HG03460 (cell line): ENCODE data around the gene CASZ1.

Experiments
- ATAC-seq: cut with Tn5 transposase; IDR thresholded peaks from one replicate; pipeline ENCODE4 v1.9.1; 2021; ENCODE audit not compliant: unreplicated experiment

The CASZ1 gene

GRCh38 chr1:10640843-10641553, 155.4 kb downstream of the CASZ1 start:
- no peak for ATAC-seq

DNA sequence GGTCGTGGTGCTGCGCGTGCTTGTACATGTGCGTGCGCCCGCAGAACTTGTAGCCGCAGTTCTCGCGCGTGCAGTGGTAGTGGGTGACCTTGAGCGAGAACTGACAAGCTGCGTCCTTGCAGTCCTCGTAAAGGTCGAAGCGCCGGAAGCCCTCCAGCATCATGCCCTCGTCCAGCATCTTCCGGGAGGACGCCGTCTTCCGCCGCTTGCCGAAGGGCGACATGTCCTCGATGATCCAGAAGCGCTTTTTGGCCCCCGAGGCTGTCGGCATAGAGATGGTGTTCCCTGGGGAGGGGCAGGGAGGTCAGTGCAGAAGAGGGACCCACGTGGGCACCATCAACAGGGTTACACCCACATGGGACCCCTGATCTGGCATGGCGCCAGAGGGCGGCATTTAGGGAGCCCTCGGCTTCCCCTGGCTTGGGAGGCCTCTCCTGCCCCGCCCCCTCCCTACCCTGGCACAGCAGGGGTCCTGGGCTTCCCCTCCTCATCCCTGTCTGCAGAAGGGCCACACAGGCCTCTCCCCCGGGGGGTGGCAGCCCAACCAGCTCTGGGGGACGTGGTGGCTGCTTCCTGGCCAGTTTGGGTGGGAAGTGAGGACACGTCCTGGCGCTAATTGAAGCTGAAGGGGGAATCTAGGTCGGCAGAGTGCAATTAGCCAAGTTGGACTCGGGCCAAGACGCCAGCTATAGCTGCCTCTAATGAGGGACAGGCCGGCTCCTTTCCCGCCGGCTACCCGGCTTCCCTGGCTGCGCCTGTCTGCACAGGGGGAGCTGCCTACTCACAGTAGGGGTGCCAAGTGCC, 156.5 kb downstream of the CASZ1 start:
- no peak for ATAC-seq

DNA sequence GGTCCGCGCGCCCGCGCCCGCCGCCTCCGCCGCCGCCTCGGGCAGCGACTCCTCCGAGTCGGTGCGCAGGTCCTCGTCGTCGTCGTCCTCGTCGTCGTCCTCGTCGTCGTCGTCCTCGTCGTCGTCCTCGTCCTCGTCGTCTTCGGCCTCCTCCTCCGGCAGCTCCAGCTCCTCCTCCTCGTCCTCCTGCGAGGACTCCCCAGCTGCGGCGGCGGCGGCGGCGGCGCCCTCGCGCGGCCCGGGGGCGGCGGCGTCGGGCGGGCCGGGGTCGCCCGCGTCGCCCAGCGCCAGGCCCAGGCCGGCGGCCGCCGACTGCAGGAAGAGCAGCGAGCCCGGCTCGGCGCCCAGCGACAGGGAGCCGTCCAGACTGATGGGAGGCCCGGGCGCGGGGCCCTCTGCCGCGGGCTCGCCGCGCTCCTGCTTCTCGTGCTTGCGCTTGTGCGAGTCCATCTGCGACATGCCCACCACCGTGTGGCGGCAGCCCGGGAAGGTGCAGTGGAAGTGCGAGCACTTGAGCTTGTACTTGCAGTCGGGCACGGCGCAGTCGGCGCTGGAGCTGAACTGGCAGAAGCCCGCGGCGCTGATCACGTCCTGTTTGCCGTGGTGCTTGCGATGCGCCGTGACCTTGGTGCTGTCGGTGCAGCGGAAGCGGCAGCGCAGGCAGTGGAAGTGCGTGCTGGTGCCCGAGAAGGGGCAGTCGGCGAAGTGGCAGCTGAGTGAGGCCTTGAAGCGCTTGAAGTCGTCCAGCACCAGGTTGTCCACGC, 157.3 kb downstream of the CASZ1 start:
- ATAC-seq: no peak

GRCh38 chr1:10638559-10639005, 157.9 kb downstream of the CASZ1 start:
- ATAC-seq: no peak

GRCh38 chr1:10637834-10638558, 158.4 kb downstream of the CASZ1 start:
- no peak for ATAC-seq

- no peak for ATAC-seq
Measured at GRCh38 chr1:10637400-10637799, 159.0 kb downstream of the CASZ1 start.

DNA sequence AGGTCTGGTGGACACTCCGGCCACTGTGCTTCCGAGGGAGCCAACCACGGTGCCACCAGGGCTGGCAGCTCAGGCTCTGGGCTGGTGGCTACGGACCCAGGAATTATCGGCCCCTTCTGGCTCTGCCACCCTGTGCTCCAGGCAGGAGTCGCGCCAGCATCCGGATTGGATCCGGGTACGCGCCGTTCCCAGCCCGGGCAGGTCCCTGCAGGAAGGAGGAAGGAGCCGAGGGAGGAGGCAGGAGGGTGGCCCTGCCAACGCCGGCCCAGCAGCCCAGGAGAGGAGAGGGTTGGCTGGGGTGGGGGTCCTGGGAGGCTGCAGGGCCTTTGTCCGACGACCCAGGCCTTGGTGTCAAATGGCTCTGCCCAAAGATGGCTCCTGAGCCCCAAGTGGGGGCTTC, 160.5 kb downstream of the CASZ1 start:
- ATAC-seq: no peak

DNA sequence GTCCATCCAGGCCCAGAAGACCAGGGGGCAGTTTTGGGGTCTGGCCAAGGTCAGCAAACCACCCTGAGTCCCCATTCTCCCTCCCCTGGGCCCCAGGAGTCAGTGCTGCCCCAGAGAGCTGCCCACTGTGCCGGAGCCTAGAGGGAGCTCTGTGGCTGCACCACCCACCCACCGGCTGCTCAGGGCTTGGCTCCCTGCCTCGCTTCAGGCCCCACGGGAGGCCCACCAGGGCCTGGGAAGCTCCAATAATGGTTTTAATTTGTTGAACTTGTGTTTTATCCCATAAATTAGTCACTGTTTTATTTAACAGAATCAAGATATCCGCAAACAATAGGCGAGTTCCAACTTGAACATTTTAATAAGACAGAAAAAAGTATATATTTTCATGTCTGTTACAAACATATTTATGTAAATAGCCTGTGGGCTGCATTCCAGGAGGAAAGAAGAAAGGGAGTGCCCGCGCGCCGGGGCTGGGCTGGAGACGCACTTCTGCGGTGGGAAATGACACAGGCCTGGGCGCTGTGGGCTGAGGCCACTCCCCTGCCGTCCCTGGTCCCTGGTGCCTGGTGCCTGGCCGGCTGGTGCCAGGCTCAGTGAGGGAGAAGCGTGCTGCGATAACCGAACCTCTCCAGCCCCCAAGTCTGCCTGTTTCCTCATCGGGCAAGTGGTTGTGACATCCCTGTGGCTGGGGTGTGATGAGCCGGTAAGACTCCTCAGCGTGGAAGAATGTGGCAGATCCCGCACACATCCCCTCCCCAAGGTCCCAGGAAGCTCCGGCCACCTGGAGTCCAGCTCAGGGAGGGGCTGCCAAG, 161.2 kb downstream of the CASZ1 start:
- ATAC-seq: no peak

DNA sequence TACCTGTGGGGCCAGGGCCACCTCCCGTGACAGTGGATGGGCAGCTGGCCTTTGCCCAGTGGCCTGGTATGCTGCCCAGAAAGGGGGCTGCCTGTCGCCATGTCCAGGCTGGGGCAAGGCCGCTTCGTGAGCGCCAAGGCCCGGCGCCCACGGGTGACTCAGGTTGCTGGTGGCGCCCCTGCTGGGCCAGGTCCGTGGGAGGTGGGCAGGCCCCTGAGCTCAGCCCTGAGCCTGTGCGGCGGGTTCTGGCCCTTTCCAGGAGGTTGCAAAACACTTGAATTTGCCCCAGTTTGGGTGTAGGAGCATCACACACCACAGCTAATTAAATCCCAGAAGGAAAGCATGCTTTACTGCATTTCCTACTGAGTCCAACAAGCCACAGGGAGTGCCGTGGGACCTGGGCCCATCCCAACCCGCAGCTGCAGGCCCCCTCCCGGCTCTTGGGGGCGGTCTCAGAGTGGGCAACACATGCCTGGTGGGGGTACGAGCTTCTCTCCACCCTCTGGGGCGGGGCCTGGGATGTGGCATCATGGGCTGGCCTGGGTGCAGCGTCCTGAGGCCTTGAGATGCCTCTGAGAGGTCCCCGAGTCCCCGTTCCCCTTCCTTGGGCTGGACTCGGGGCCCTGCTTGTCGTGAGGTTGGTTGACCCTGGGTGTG, 161.9 kb downstream of the CASZ1 start:
- ATAC-seq: no peak

DNA sequence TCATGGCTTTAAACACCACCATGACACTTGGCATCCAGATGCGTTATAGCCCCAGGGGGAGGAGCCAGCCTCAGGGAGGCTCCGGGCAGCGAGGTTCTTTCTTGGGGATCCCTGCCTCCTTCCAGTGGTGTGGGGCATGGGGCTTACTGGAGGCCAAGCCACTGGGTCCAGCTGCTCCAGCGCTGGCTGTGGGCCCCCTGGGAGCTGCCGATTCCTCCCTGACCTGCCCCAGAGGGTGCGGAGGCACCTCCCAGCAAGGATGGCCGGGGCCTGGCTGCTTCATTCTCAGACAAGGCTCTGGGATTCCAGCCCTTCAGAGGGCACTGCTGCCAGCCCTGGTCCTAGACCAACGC, 162.4 kb downstream of the CASZ1 start:
- ATAC-seq: no peak

DNA sequence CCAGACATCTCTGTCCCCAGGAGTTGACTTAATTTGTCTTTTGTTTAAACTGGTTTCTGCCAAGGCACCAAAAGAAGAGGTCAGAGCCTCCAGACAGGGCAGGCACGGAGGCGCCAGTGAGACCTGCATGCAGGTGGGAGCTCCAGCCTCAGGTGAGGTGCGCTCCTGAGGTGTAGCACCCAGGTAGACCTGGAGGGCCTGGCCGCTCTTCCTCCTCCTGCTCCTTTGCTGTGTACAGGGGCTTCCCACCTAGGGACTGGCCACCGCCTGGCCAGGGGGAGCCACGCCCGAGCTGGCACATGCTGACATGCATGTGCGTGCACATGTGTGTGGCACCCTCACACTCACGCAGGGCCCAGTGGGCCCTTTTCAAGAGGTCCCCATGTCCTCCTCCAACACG, 163.0 kb downstream of the CASZ1 start:
- no peak for ATAC-seq

- ATAC-seq: no peak
Measured at GRCh38 chr1:10632691-10633090, 163.8 kb downstream of the CASZ1 start.

- no peak for ATAC-seq
Measured at GRCh38 chr1:10631811-10632593, 164.4 kb downstream of the CASZ1 start.

DNA sequence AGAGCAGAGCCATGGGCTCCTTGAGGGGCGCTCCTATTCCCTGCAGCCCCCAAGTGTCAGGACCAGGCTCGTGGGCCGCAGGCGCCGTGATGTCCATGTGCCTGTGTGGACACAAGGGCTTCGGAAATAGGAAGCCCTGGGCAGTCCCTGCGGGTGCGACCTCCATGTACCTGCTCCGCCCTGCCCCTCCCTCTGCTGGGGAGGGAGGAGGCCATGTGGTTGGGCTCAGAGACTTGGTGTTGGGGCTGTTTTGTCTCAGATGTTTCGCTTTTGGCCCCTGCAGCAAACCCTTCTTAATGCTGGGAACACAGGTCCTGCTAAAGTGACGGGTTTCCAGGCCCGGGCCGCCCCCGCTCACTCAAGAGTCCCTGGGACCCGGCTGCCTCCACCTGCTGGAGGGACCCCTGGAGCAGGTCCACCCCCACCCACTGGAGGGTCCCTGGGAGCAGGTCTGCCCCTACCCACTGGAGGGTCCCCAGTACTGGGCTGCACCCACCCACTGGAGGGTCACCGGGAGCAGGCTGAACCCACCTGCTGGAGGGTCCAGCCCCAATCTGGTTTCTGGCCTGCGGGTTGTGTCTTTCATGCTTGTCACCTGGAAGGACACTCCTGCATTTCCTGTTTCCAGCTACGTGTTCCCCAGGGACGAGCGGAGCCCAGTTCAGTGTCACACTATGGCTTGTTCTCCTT, 165.2 kb downstream of the CASZ1 start:
- ATAC-seq: no peak

GRCh38 chr1:10630661-10631120, 165.8 kb downstream of the CASZ1 start:
- no peak for ATAC-seq

DNA sequence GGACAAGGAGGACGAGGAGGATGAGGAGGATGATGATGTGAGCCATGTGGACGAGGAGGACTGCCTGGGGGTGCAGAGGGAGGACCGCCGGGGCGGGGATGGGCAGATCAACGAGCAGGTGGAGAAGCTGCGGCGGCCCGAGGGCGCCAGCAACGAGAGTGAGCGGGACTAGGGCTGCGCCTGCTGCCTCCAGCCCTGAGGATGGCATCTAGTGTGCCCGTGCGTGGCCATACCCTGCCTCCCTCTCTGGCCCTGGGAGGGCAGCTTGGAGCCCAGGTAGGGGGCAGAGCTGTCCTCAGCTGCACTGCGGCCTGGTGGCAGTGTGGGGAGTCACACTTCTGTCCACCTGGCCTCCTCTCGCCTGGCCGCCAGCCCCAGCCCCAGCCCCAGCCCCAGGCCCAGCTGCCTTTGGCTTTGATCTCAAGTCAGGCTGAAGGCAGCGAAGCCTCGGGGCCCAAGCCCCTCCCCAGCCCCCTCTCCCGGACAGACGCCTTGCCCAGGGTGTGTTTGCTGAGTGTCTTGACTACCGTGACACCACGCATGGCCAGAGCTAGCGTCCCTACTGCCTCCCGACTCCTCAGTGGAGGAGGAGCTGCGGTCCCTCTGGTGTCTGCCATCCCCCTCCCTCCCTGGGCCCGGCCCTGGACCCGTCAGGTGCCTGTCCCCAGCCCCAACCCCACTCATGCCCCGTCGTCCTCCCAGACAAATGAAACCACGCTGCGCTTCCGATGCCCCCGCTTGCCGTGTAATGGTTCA, 166.5 kb downstream of the CASZ1 start:
- no peak for ATAC-seq

GRCh38 chr1:10629091-10629815, 167.2 kb downstream of the CASZ1 start:
- ATAC-seq: no peak
